OCI-M1 (cell line): ENCODE data around the gene FOXJ2.
"Not testable (repeated sequence)": the region's sequence is repeated elsewhere in the genome, so short reads cannot be mapped to it uniquely, and the experiment has no call there.

Source experiments
- DNase-seq: peaks from one replicate; lab custom pipeline; 2025; lab: John Stamatoyannopoulos, UW

The FOXJ2 gene

DNA sequence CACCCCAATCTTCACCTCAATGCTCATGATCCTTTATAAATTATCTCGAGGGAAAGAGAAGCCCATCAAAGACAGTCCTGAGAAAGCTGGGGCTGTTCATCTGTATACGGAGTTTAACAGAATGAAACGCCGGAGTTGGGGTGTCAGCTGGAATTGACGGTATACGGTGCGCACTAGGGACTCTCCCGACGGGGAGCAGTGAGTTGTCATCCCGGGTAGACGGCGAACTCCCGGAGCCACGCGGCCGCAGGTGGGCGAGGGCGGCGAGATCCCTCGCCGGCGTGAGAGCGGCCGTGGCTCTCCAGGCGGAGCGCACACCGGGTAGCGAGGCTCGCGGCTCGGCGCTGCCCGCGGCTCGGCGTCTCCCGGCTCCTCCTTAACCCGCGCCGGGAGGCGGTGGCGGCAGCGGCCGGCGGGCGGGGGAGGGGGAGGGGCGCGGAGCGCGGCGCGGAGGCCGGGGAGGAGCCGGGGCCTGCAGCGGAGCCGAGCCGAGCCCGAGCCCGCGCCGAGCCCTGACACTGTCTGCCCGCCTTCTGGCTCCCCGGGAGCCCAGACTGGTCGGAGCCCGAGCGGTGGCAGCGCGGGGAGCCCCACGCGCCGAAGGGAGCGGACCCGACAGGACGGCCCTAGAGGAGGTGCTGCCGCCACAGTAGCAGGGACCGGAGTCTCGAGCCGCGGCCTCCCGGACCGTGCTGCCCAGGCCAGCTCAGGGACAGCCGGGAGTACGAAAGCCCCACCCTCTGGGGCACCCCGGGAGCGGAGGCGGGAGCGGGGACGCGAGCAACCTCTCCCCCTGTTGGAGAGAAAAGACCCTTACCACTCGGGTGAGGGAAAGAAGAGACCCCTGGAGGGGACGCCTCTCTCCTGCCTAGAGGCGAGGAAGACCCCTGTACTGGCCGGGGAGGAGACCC lies at the start of gene FOXJ2:
TSS of gene FOXJ2 (plus strand) at position 475 of the 911 bp plus-strand sequence. CDS start 7,117 bp downstream, outside the sequence.
- peak; percentile 78 for DNase-seq

DNA sequence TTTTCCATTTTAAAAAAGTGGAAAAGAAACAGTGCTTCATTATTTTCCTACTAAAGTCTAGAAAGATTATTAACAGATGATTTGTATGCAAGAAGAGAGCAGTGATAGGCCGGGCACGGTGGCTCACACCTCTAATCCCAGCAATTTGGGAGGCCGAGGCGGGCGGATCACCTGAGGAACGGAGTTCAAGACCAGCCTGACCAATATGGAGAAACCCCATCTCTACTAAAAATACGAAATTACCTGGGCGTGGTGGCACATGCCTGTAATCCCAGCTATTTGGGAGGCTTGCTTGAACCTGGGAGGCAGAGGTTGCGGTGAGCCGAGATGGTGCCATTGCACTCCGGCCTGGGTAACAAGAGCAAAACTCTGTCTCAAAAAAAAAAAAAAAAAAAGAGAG lies 49.5 kb upstream of the FOXJ2 start:
- DNase-seq = not testable (repeated sequence)

GRCh38 chr12:7983460-7983859 lies 49.1 kb upstream of the FOXJ2 start:
- DNase-seq = not testable (repeated sequence)

- no peak for DNase-seq
Measured at GRCh38 chr12:7984900-7985299, 47.6 kb upstream of the FOXJ2 start.

GRCh38 chr12:7985802-7986418 lies 46.6 kb upstream of the FOXJ2 start:
- no peak for DNase-seq

DNA sequence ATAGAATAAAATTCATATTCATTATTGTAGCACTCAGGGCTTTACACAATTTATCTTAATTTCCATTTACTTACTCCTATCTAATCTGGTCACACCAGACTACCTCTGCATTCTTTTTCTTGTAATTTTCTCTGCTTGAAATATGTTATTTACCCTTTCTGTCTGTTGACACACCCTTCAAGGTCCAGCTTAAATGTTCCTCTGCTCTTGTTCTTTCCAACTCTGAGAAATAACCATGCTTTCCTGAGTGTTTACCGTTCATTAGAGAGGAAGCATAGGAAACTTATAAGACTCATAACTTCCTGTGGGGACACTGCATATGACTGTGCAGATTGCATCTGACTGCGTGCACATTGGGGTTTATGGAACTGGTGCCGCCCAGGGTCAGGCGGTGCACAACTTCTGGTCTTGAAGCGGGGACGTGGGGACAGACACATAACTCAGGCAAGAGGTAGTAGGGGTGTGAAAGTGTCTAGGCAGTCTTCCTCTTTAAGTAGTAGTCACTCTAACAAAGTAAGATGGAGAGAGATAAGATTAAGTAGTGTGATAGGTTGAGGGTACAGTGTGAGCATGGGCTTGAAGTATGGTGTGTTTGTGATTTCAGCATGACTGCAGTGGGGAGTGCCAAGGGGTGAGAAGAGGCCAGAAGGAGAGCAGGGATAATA lies 42.6 kb upstream of the FOXJ2 start:
- peak; percentile 90 for DNase-seq

- no peak for DNase-seq
Measured at GRCh38 chr12:7991535-7991934, 41.0 kb upstream of the FOXJ2 start.

DNA sequence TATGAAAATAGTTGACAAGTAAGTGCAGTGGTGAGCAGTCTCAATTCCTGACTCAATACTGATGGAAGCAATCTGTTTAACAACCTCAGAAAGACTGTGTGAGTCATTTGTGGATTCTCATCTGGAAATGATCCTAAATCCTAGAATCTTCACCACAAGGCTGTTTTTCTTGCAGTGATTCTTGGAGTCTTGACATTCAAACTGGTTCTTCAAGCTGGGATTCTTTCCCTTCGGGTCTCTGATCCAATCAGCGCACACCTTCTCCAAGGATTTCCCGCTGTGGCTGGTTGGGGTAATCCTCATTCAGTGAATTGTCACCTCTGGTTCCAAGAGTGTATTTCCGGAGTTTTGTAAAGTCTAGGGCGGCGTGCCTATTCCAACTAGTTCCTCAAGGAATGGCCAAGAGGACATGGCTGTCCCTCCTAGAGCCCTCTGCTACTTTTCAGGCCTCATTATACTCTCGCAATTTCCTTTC lies 37.7 kb upstream of the FOXJ2 start:
- DNase-seq = no peak

- peak; percentile 94 for DNase-seq
Measured at GRCh38 chr12:7995266-7995963, 37.1 kb upstream of the FOXJ2 start.

- DNase-seq = not testable (repeated sequence)
Measured at GRCh38 chr12:8000827-8001226, 31.7 kb upstream of the FOXJ2 start.

- not testable (repeated sequence) for DNase-seq
Measured at GRCh38 chr12:8001496-8001895, 31.0 kb upstream of the FOXJ2 start.

GRCh38 chr12:8004897-8005296 lies 27.6 kb upstream of the FOXJ2 start:
- DNase-seq = not testable (repeated sequence)

- DNase-seq = no peak
Measured at GRCh38 chr12:8011331-8011730, 21.2 kb upstream of the FOXJ2 start.

DNA sequence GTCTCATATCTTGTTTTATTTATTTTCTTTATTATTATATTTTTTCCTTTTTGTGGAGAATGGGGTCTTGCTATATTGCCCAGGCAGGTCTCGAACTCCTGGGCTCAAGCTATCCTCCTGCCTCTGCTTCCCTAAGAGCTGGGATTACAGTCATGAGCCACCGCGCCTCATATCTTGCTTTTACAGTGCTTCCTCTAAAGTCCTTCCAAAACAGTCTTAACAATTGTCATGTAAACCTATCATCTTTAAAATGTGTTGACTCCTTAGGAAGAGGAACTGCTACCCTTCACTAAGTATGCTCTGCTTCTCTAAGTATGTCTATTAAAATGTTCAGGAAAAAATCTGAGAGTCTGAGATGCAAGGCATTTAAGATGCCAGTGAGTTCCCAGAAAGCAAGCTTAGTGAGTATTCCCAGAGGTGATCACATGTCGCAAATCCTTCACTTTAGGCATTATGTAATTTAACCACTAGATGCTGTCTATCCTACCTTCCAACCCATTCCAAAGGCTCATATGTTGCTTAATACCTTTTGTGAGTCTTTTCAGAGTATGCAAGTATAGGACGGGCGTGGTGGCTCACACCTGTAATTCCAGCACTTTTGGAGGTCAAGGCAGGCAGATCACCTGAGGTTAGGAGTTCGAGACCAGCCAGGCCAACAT lies 19.7 kb upstream of the FOXJ2 start:
- no peak for DNase-seq

- no peak for DNase-seq
Measured at GRCh38 chr12:8014836-8015235, 17.7 kb upstream of the FOXJ2 start.

DNA sequence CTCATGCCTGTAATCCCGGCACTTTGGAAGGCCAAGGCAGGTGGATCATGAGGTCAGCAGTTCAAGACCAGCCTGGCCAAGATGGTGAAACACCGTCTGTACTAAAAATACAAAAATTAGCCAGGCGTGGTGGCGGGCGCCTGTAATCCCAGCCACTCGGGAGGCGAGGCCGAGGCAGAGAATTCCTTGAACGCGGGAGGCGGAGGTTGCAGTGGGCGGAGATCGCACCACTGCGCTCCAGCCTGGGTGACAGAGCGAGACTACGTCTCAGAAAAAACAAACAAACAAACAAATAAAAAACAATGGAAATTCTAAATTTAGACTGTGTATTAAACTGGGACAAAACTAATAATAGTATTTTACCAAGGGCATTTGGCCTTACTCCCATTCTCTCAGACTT lies 14.3 kb upstream of the FOXJ2 start:
- DNase-seq = not testable (repeated sequence)

GRCh38 chr12:8018666-8019581 lies 13.6 kb upstream of the FOXJ2 start:
- peak; percentile 89 for DNase-seq

GRCh38 chr12:8026291-8026900 lies 6.1 kb upstream of the FOXJ2 start:
- DNase-seq = peak; percentile 98

DNA sequence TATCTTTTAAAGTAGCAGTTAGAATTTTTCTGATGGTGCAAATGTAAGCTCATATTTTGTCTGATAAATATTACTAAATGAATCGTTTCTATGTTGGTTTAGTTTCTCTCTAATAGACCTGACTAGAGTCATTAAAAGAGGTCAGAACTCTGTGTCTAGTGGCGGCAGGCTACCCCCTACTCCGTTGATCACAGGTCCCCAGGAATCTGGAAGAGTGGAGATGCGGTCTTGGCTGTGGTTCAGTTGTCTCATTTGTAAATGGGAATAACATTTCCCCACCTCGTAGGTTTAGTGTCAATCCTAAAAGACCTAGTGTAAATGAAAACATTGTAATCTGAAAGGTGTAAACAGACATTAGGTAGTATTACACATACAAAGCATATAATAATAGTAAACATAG lies 4.7 kb upstream of the FOXJ2 start:
- peak; percentile 17 for DNase-seq

DNA sequence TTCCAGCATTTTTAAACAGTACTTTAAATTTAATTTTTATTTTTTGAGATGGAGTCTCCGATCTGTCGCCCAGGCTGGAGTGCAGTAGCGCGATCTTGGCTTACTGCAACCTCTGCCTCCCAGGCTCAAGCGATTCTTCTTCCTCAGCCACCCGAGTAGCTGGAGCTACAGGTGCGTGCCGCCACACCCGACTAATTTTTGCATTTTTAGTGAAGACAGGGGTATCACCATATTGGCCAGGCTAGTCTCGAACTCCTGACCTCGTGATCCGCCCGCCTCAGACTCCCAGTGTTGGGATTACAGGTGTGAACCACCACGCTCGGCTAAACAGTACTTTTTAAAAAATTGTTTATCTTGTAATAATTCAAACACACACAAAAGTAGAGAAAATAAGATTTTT lies 4.2 kb upstream of the FOXJ2 start:
- no peak for DNase-seq
